HG02884 (cell line): ENCODE measurements around the gene DENND1C.
"Not testable (repeated sequence)": the region's sequence is repeated elsewhere in the genome, so short reads cannot be mapped to it uniquely, and the experiment has no call there.

Experiments
- ATAC-seq: cut with Tn5 transposase; IDR thresholded peaks from one replicate; pipeline ENCODE4 v1.9.1; 2021; ENCODE audit warnings: mild to moderate bottlenecking, moderate library complexity; ENCODE audit not compliant: unreplicated experiment

DENND1C gene

DNA sequence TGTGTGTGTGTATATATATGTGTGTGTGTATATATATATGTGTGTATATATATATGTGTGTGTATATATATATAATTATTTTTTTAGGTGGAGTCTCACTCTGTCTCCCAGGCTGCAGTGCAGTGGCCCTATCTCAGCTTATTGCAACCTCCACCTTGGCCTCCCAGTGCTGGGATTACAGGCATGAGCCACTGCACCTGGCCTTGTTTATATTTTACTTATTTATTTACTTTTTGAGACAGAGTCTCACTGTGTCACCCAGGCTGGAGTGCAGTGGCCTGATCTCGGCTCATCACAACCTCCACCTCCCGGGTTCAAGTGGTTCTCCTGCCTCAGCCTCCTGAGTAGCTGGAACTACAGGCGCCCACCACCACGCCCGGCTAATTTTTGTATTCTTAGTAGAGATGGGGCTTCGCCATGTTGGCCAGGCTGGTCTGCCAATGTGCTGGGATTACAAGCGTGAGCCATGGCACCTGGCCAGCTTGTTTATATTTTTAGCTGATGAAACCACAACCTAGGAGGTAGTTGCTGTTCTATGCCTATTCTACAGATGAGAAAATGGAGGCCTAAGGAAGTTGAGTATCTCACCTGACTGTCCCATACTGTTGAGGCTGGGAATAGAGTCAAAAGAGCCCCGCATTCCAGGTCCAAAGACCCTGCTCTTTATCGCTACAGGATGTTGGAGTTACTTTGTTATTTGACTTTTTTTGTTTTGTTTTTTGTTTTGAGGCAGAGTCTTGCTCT, 26.6 kb upstream of the DENND1C start:
- ATAC-seq = not testable (repeated sequence)

DNA sequence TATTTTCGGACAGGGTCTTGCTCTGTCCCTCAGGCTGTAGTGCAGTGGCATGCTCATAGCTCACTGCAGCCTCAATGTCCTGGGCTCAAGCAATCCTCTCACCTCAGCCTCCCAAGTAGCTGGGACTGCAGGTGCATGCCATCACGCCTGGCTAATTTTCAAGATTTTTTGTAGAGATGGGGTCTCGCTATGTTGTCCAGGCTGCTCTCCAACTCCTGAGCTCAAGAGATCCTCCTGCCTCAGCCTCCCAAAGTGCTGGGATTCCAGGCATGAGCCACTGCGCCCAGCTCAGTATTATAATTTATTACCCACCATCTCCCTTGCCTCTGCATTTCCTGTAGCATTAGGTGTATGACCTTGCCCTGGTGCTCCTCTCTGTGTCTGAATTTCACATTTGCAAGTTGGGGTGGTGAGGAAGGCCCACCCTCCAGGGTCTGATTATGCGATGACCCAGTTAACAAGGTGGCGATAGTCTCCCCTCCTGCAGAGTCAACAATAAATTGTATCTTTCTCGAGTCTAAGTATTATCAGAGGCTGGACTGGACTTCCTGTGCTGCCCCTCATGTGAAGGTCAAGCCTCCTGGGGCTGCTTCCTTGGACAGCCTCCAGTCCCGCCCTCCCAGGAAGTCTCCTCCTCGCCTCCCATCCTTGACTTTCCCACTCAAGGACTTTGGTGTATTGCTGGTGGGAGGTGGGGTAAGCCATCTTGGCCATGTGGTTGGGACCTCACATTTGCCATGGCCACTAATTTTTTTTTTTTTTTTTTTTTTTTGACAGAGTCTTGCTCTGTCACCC, 22.0 kb upstream of the DENND1C start:
- no peak for ATAC-seq

DNA sequence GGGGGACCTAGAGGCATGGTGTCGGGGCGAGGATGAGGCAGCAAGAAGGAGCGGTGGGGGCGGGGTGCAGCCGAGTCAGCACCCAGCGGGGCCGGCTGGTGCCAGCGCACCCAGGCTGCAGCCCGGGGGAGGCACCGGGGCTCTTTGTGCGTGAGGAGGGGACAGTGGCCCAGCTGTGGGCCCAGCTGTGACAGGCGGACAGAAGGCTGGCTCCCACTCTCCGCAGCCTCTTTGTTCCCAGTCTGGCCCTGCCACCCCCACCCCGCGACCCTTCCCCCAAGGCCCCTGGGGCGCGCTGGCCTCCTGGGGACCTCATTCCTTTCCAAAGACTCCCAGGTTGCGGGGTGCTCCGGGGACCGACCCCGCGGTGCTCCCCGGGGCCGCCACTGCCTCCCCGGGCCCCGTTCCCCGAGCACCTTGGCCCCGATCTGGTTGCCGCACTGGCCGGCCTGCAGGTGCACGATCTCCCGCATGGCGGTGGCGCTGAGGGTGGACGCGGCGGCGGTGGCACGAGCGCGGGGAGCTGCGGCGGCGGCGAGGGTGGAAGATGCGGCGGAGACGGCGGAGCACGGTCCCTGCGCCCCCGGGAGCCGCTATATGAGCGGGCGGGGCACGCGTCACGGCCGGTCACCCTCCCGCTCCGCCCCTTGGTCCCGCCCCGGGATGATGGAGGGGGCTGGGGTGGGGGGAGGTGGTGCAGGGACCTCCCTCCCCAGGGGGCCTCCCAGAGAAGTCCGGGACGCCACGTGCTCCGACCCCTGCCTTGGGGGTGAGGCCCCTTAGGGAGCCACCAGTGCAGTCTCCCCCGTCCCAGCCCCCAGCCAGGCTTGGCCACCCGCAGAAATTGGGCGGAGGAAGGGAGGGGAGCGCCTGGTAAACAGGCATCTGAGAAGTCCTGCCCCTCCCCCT, 20.4 kb upstream of the DENND1C start, which contains the start of gene TUBB4A:
TSS of gene TUBB4A (minus strand) at position 570 of the 909 bp plus-strand sequence. CDS start at position 473, 97 bp downstream.
- no peak for ATAC-seq

DNA sequence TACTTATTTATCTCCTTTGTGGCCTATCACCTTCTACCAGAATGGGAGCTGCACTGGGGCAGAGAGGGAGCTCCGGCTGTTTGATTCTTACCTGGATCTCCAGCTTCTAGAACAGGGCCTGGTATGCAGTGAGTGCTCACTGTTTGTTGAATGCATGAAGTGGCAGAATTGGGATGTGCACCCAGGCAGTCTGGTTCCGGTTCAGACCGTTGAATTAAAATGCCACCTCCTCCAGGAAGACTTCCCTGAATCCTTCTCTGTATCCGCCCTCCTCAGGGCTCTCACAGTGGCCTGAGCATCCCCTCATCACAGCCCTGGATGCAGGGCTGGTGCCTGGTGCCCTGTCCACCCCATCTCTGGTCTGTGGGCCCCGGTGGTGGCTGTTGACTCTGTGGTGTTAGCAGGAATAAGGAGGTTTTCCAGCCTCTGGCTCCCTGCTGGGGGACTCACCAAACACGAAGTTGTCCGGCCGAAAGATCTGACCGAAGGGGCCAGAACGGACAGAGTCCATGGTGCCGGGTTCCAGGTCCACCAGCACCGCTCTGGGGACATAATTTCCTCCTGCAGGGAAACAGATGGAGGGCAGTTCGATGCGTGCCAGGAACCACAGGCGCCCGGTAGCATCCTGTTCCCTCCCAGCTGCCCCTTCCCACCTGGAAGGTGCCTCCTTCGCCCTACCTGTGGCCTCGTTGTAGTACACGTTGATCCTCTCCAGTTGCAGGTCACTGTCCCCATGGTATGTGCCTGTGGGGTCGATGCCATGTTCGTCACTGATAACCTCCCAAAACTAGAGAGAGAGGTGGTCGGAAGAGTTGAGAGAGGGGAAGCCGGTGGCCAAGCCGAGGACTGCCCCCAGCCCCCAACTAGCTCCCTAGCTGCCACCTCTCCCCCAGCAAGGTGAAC, 19.5 kb upstream of the DENND1C start:
- no peak for ATAC-seq

DNA sequence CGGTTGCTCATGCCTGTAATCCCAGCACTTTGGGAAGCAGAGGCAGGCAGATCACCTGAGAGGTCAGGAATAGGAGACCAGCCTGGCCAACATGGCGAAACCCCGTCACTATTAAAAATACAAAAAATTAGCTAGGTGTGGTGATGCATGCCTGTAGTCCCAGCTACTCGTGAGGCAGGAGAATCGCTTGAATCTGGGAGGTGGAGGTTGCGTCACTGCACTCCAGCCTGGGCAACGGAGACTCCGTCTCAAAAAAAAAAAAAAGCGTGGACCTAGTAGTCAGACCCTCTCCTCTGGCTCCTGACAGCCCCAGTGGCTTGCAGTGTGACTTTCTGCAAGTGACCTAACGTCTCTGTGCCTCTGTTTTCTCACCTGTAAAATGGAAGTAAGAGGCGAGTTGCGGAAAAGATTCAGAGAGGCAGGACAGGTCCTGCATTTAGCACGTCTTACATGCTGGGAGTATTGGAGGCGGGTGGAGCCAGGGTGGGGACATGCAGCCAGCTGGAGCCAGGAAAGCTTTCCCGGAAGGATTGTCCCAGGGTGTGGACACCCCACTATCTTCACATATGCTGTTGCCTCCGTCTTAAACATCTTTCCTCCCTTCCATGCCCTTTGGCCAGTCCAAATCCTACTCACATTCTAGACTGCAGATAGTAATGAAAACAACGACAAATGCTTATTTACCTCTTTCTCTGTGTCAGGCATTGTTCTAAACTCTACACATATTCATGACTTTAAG, 17.6 kb upstream of the DENND1C start:
- no peak for ATAC-seq

DNA sequence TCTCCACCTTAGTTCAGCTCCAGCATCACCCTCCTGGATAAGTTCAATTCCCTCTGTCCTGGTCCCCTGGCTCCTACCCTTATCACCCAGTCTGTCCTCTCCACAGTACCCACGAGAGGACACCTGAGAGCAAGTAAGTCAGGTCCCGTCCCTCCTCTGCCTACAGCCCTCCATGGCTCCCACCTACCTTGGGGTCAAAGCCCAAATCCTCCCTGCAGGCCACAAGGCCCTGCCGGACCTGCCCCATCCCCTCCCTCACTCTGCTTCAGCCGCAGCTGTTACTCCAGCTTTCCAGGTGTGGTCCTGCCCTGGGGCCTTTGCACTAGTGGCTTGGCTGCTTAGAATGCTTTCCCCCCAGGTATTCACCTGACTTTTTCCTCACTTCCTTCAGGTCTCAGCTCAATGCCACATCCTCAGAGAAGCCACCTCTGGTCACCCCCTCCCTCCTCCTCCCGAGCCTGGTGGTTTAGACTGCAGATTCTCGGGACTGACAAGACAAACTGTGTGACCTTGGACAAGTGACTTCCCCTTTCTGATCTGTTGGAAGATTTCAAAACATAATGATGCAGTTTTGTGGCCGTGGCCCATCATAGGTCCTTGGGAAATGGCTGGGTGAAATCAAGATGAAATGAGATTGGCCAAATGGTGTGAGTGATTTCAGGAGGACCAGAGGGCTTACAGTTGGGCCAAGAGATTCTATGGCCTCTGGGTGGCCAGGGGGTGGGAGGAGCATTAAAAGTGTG, 16.9 kb upstream of the DENND1C start:
- no peak for ATAC-seq

DNA sequence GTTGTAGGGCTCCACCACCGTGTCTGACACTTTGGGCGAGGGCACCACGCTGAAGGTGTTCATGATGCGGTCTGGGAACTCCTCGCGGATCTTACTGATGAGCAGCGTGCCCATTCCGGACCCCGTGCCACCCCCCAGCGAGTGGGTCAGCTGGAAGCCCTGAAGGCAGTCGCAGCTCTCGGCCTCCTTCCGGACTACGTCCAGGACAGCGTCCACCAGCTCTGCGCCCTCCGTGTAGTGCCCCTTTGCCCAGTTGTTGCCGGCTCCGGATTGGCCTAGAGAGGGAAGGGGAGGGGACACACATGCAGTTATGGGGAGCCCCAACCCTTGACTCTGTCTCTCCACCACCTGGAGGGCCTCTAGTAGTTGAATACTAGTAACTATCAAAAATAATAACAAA, 14.4 kb upstream of the DENND1C start:
- no peak for ATAC-seq

DNA sequence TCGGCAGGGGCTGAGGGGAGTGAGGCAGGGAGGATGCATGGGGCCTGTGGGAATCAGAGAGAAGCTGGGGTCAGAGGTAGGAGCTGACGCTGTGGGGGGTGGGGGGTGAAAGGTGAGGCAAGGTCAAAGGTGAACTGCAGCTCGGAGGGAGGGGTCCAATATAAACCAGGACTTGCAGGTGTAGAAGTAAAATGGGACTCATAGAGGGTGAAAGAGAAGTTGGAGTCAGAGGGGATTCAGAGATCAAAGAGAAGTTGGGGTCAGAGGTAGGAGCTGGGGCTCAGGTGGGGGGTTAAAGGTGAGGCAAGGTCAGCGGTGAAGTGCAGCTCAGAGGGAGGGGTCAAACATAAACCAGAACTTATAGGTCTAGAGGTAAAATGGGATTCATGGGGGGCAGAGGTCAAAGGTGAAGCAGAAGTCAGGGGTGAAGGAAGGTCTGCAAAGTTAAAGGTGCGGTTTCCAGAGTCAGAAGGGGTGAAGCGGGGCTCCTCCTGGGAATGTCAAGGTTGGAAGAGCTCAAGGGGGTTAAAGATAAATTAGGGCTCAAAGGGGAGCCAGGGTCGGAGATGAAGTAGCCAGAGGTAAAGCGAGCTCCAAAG, 12.9 kb upstream of the DENND1C start:
- no peak for ATAC-seq

DNA sequence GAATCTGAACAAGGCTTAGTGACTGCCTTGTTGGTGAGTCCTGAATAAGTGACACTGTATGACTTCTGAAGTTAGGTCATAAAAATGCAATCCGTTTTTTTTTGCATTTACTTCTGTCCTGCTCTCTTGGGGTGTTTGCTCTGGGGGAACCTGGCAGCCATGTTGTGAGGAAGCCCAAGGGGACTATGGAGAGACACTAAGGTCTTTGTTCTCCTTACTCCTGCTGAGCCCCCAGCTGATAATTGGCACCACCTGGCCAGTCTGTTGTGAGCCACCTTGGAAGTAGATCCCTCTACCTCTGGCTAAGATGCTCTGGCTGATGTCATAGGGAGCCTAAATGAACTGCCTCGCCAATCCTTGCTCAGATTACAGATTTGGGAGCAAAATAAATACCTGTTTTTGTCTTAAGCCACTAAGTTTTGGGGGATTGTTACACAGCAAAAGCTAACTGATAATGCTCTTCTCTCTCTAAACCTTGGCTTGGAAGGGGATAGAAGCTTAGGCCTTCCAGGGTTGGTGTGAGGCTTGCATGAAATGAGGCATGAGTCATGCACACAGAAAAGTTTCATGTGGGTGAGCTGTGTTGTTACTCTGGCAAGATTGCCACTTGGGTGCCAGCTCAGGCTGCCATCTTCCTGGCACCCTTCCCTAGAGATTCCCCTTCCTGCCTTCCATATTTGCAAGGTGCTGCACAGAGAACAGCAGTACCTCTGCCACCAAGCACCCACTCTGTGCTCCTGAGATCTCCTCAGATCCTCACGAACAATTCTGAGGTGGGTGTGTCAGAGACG, 10.4 kb upstream of the DENND1C start:
- ATAC-seq = no peak

DNA sequence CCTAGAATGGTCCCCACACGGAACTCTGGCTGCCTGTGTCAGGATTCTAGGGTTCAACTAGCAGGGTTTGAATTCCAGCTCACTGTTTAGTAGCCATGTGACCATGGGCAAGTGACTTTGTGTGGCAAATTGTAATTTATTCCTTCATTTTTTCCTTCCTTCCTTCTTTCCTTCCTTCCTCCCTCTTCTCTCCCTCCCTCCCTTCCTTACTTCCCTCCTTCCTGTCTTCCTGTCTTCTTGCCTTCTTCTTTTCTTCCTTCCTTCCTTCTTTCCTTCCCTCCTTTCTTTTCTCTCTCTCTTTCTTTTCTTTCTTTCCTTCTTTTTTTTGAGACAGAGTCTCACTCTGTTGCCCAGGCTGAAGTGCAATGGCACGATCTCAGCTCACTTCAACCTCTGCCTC, 8.5 kb upstream of the DENND1C start:
- ATAC-seq = no peak

DNA sequence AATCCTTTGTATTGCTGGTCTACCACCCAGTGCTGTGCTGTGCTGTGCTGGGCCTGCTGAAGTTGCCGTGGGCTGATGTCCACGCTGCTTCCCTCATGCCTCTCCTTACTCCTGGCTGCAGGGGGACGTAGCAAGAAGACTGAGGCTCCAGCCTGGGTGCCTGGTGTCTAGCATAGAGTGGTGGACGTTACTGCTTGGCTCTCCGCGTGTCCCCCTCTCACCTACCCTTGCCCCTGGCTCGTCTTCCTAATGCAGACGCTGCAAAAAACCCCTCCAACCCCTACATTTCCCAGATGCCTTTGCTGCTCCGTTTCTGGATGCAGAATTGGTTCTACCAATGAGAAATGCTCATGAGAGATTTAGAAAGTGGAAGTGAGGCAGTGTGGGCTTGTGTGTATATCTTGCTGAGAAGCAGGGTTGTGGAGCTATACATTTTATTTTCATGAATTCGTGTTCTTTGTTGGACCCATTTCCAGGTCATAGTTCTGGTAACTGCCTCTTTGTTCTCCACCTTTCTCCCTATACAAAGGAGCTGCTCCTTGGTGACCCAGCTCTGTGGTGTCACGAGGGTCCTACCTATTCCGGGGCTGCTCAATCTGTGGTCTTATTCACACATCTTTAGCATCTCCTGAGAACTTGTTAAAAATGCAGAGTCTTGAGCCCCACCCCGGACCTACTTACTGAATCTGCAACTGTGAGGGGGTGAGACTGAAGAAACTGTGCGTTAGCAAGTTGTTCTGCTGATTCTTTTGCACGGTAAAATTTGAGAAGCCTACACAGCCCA, 7.9 kb upstream of the DENND1C start:
- ATAC-seq = no peak

DNA sequence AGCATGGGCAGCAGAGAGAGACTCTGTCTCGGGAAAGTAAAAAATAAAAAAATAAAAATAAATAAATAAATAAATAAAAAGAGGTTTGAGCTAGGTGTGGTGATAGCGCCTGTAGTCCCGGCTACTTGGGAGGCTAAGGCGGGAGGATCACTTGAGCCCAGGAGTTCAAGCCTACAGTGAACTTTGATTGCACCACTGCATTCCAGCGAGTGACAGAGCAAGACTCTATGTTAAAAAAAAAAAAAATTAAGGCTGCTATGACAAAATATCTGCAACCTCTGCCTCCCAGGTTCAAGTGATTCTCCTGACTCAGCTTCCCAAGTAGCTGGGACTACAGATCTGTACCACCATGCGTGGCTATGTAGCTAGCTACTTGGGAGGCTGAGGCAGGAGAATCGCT, 3.2 kb upstream of the DENND1C start:
- ATAC-seq = no peak

DNA sequence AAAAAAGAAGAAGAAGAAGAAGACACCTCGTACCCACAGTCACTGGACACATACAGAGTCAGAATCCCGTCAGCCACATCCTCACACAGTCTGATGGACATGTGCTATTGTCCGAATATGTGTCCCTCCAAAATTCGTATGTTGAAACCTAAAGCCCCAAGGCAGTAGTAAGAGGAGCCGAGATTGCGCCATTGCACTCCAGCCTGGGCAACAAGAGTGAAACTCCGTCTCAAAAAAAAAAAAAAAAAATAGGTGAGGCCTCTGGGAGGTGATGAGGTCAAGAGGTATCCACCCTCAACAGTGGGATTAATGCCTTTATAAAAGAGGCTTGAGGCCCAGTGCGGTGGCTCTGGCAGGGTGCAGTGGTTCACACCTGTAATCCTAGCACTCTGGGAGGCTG, 2.6 kb upstream of the DENND1C start:
- no peak for ATAC-seq

DNA sequence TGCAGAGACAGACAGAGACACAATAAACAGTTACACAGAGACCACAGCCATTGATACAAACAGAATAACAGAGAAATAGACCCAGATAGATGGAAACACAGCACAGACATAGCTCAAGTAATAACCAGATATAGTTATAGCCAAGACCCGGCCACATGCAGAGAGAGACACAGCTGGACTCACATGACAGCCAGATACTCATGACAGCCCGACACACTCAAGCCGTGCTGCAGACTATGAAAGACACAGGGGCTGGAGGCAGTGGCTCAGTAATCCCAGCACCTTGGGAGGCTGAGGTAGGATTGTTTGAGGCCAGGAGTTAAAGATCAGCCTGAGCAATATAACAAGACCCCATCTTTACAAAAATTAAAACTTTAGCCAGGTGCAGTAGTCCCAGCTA, 1.6 kb upstream of the DENND1C start:
- no peak for ATAC-seq

DNA sequence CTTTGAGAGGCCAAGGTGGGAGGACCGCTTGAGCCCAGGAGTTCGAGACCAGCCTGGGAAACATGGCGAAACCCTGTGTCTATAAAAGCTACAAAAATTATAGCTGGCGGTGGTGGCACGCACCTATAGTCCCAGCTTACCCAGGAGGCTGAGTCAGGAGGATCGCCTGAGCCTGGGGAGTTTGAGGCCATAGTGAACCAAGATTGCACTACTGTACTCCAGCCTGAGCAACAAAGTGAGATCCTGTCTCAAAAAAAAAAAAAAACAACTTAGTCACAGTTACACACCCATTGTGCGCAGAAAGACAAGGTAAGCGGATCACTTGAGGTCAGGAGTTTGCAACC, 728 bp upstream of the DENND1C start:
- no peak for ATAC-seq

DNA sequence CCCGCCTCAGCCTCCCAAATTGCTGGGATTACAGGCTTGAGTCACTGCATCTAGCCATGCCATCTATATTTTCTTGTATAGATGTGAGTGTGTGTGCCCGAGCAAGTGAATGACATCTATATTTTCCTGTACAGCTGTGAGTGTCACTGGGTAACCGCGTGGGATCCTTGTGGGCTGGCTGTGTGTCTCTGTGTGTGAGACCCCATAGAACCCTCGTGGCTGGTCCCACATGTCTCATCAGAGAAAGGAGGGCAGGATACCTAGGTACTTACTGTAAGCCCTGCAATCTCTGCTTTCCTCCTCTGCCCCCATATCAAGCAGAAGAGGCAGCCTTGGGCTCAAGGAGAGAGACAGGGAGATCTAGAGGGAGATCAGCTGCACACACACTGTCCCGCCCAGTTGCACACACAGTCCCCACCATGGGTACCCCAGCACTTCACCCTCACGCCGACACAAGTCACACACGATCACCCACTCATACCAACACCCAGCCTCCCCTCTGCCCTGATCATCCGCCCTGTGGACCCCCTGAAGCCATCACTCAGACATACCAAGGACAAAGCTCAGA, 655 bp downstream of the DENND1C start:
- peak; percentile 14 for ATAC-seq
